OCI-LY7 (cell line): ENCODE measurements around the gene KCNIP4.

Experiments used
- CTCF ChIP-seq: fragments of 200-600 bp; sonication (generic); conservative IDR thresholded peaks from 2 replicates; pipeline ENCODE4 v1.5.1; 2014; ENCODE audit warnings: mild to moderate bottlenecking, antibody characterized with exemption, low read length, moderate library complexity, mixed read lengths
- EZH2phosphoT487 ChIP-seq: fragments of 200-600 bp; sonication (generic); IDR thresholded peaks from 2 replicates; pipeline ENCODE4 v1.6.1; 2018; ENCODE audit warnings: low read depth, borderline replicate concordance, mild to moderate bottlenecking, mixed run types, antibody characterized with exemption, low read length, moderate library complexity, mixed read lengths

- no peak for TF ChIP-seq EZH2phosphoT487
- no peak for TF ChIP-seq CTCF
Observed at GRCh38 chr4:21952549-21952948, 4.0 kb upstream of the KCNIP4 start.
